GM12892 (cell line): ENCODE results near the gene ITPA.

Experiments
- POLR2A ChIP-seq: IDR thresholded peaks from 2 replicates; pipeline ENCODE4 v1.6.1; 2011; ENCODE audit warnings: low read depth, low read length, control low read depth
- POLR2AphosphoS5 ChIP-seq: IDR thresholded peaks from 2 replicates; pipeline ENCODE4 v1.6.1; 2011; ENCODE audit warnings: low read depth, low read length, control low read depth

- TF ChIP-seq POLR2A (no peak), POLR2AphosphoS5 (no peak)
These were observed 47.8 kb upstream of the ITPA start for GRCh38 chr20:3161316-3162079.
